ENCODE data around the gene NSUN7. TPM values are rescaled to one million over a fixed set of nuclear protein-coding genes. Genes with fewer than 3 reads are reported as not detected.

The NSUN7 gene
- total RNA-seq, 1 experiment from 2014 or later: 6.7 TPM

- Histone ChIP-seq H3K27ac (ENCODE audit: low read length) (no peak overlapping the region), H3K27me3 (ENCODE audit: low read length) (no peaks in the 10 kb centered on the region), H3K9me2 (replicated peaks; ENCODE audit: low read length) (no peaks in the 10 kb centered on the region), H3K4me3 (ENCODE audit: low read length) (no peak overlapping the region), H2AFZ (ENCODE audit: low read length) (no peak overlapping the region), H3K9ac (ENCODE audit: low read length) (no peak overlapping the region), H4K20me1 (ENCODE audit: low read length) (no peaks in the 10 kb centered on the region), H3F3A (ENCODE audit: low read length, unreplicated experiment) (no peaks in the 10 kb centered on the region), H3K36me3 (ENCODE audit: low read depth, low read length) (no peaks in the 10 kb centered on the region), H3K9me3 (ENCODE audit: low read length) (no peaks in the 10 kb centered on the region), H3K4me1 (ENCODE audit: insufficient read depth, low read length) (peaks cover 4% of the 10 kb centered on the region; the same call in 1 of the 2 replicates), H3K4me2 (ENCODE audit: low read length) (no peak overlapping the region), H3K79me2 (ENCODE audit: low read length) (no peaks in the 10 kb centered on the region)
- ChIA-PET CTCF (no interaction called here), POLR2A (ENCODE audit: unreplicated experiment) (no interaction called here)
- no TSS peak for BruUV-seq (replicated peaks)
- DNase-seq (no peak), ATAC-seq (no peak)
- intact Hi-C loops (cut with micrococcal nuclease): no loop called here
- no peak for TF ChIP-seq EZH2 (IDR thresholded peaks at IDR 0.05; ENCODE audit: low read length, unreplicated experiment)
Observed at GRCh38 chr4:40842318-40842717, 92.6 kb downstream of the NSUN7 start.

GRCh38 chr4:40842725-40843423, 93.1 kb downstream of the NSUN7 start:
- Histone ChIP-seq H3K79me2 (ENCODE audit: low read length) (no peaks in the 10 kb centered on the region), H3K4me2 (ENCODE audit: low read length) (no peak overlapping the region), H3K27ac (ENCODE audit: low read length) (no peak overlapping the region), H4K20me1 (ENCODE audit: low read length) (no peaks in the 10 kb centered on the region), H3K4me3 (ENCODE audit: low read length) (no peak overlapping the region), H3K27me3 (ENCODE audit: low read length) (no peaks in the 10 kb centered on the region), H3K36me3 (ENCODE audit: low read depth, low read length) (no peaks in the 10 kb centered on the region), H3K9me2 (replicated peaks; ENCODE audit: low read length) (no peaks in the 10 kb centered on the region), H3K9ac (ENCODE audit: low read length) (no peak overlapping the region), H2AFZ (ENCODE audit: low read length) (no peak overlapping the region), H3K4me1 (ENCODE audit: insufficient read depth, low read length) (peaks cover 4% of the 10 kb centered on the region; the same call in 1 of the 2 replicates), H3K9me3 (ENCODE audit: low read length) (no peaks in the 10 kb centered on the region), H3F3A (ENCODE audit: low read length, unreplicated experiment) (no peaks in the 10 kb centered on the region)
- ATAC-seq: no peak
- POLR2A ChIA-PET (ENCODE audit: unreplicated experiment): no interaction called here
- DNase-seq: no peak
- CTCF ChIA-PET: interaction anchor here (0.6 kb wide), 1 partner anchor 318 kb away, joined by 8 read pairs; no protein-coding TSS in a partner anchor
- intact Hi-C loops (cut with micrococcal nuclease): no loop called here
- BruUV-seq (replicated peaks): no TSS peak
- TF ChIP-seq CTCF (conservative IDR thresholded peaks at IDR 0.05; ENCODE audit: low read depth, low read length) (no peak), EZH2phosphoT487 (IDR thresholded peaks at IDR 0.05; ENCODE audit: borderline replicate concordance, low read length) (no peak), EZH2 (IDR thresholded peaks at IDR 0.05; ENCODE audit: low read length, unreplicated experiment) (no peak)

GRCh38 chr4:40843696-40844095, 93.9 kb downstream of the NSUN7 start:
- ChIA-PET CTCF (interaction anchor here (0.6 kb wide), 1 partner anchor 317 kb away, joined by 8 read pairs; no protein-coding TSS in a partner anchor), POLR2A (ENCODE audit: unreplicated experiment) (no interaction called here)
- TF ChIP-seq EZH2 (IDR thresholded peaks at IDR 0.05; ENCODE audit: low read length, unreplicated experiment) (no peak), EZH2phosphoT487 (IDR thresholded peaks at IDR 0.05; ENCODE audit: borderline replicate concordance, low read length) (no peak), CTCF (conservative IDR thresholded peaks at IDR 0.05; ENCODE audit: low read depth, low read length) (no peak; the same call in none of the 2 replicates)
- H2AFZ ChIP-seq (ENCODE audit: low read length): no peak overlapping the region
- no peaks in the 10 kb centered on the region for H3K9me2 ChIP-seq (replicated peaks; ENCODE audit: low read length)
- DNase-seq (no peak), ATAC-seq (no peak)
- H3K9me3 ChIP-seq (ENCODE audit: low read length): no peaks in the 10 kb centered on the region
- H3F3A ChIP-seq (ENCODE audit: low read length, unreplicated experiment): no peaks in the 10 kb centered on the region
- H3K36me3 ChIP-seq (ENCODE audit: low read depth, low read length): no peaks in the 10 kb centered on the region
- no peaks in the 10 kb centered on the region for H3K79me2 ChIP-seq (ENCODE audit: low read length)
- no peak overlapping the region for H3K9ac ChIP-seq (ENCODE audit: low read length)
- no peak overlapping the region for H3K4me2 ChIP-seq (ENCODE audit: low read length)
- intact Hi-C loops (cut with micrococcal nuclease): no loop called here
- H3K27ac ChIP-seq (ENCODE audit: low read length): no peak overlapping the region
- no peaks in the 10 kb centered on the region for H3K27me3 ChIP-seq (ENCODE audit: low read length)
- no TSS peak for BruUV-seq (replicated peaks)
- H4K20me1 ChIP-seq (ENCODE audit: low read length): no peaks in the 10 kb centered on the region
- H3K4me3 ChIP-seq (ENCODE audit: low read length): no peak overlapping the region
- H3K4me1 ChIP-seq (ENCODE audit: insufficient read depth, low read length): peaks cover 4% of the 10 kb centered on the region; the same call in 1 of the 2 replicates

All from PC-3 (cell line).